Measurements from ENCODE around the gene OR6M1.

OR6M1 gene

DNA sequence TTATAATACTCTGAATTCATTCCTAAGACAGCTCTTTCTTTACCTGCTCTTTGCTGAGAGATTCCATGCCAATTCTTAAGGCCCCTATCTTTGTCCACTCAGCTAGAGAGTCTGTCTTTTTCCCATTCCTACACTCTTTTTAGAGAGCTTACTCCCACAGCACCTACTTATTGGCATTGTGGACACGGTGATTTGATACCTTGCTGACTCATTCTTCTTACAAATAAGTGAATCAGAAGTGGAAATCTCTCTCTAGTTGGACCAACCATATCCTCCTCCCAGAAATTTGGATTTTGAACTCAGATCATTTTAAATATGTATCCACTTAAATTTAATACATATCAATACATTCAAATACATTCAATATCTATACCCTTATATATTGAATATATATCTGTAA is 32.5 kb upstream of the OR6M1 start:
- no peak for TF ChIP-seq CTCF (IDR thresholded peaks at IDR 0.05; ENCODE audit: borderline replicate concordance, control extremely low read depth, extremely low read depth, insufficient read depth, missing control alignments)
- DNase-seq (ENCODE audit: low spot score): no peak
- in situ Hi-C loops (cut with MboI; ENCODE audit: low sequenced_read_pairs, unreplicated experiment): no loop called here

GRCh38 chr11:123838199-123838598 is 32.0 kb upstream of the OR6M1 start:
- no peak for TF ChIP-seq CTCF (IDR thresholded peaks at IDR 0.05; ENCODE audit: borderline replicate concordance, control extremely low read depth, extremely low read depth, insufficient read depth, missing control alignments)
- DNase-seq (ENCODE audit: low spot score): no peak
- in situ Hi-C loops (cut with MboI; ENCODE audit: low sequenced_read_pairs, unreplicated experiment): no loop called here

GRCh38 chr11:123833095-123833494 is 26.9 kb upstream of the OR6M1 start:
- TF ChIP-seq CTCF (IDR thresholded peaks at IDR 0.05; ENCODE audit: borderline replicate concordance, control extremely low read depth, extremely low read depth, insufficient read depth, missing control alignments): no peak
- no peak for DNase-seq (ENCODE audit: low spot score)
- in situ Hi-C loops (cut with MboI; ENCODE audit: low sequenced_read_pairs, unreplicated experiment): no loop called here

DNA sequence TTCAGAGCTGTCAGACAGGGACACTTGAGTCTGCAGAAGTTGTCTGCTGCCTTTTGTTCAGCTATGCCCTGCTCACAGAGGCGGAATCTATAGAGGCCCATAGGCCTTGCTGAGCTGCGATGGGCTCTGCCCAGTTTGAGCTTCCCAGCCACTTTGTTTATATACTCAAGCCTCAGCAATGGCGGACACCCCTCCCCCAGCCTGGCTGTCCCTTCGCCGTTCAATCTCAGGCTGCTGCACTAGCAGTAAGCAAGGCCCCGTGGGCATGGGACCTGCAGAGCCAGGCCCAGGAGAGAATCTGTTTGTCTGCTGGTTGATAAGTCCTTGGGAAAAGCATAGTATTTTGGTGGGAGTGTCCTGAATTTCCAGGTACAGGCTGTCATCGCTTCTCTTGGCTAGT is 23.6 kb upstream of the OR6M1 start:
- in situ Hi-C loops (cut with MboI; ENCODE audit: low sequenced_read_pairs, unreplicated experiment): no loop called here
- no peak for DNase-seq (ENCODE audit: low spot score)
- no peak for TF ChIP-seq CTCF (IDR thresholded peaks at IDR 0.05; ENCODE audit: borderline replicate concordance, control extremely low read depth, extremely low read depth, insufficient read depth, missing control alignments)

- in situ Hi-C loops (cut with MboI; ENCODE audit: low sequenced_read_pairs, unreplicated experiment): no loop called here
- DNase-seq (ENCODE audit: low spot score): no peak
- no peak for TF ChIP-seq CTCF (IDR thresholded peaks at IDR 0.05; ENCODE audit: borderline replicate concordance, control extremely low read depth, extremely low read depth, insufficient read depth, missing control alignments)
Measured at GRCh38 chr11:123822599-123822998, 16.4 kb upstream of the OR6M1 start.

- DNase-seq (ENCODE audit: low spot score): no peak
- in situ Hi-C loops (cut with MboI; ENCODE audit: low sequenced_read_pairs, unreplicated experiment): no loop called here
- TF ChIP-seq CTCF (IDR thresholded peaks at IDR 0.05; ENCODE audit: borderline replicate concordance, control extremely low read depth, extremely low read depth, insufficient read depth, missing control alignments): no peak
Measured at GRCh38 chr11:123822032-123822431, 15.9 kb upstream of the OR6M1 start.

DNA sequence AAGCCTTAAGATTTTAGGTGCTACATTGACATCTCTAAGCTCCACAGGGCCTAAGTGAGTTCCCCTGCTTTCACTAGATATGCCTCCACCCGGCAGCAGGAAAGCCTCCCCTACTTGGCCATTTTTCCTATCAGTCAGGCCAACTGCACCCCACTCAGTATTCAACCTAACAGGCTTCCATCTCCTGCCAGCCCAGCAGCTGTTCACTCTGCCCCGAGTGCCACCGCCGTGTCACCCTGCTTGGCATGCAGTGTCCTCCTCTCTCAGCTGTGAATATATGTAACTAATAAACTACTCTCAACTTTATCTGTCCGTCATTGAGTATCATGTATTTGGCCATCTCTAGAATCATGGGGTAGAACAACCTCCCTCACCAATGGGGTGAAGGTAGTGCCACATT is 9.0 kb upstream of the OR6M1 start:
- no peak for TF ChIP-seq CTCF (IDR thresholded peaks at IDR 0.05; ENCODE audit: borderline replicate concordance, control extremely low read depth, extremely low read depth, insufficient read depth, missing control alignments)

More for the DNA sequence above, 9.0 kb upstream of the OR6M1 start:
- in situ Hi-C loops (cut with MboI; ENCODE audit: low sequenced_read_pairs, unreplicated experiment): no loop called here
- no peak for DNase-seq (ENCODE audit: low spot score)

Data from GM13976 (cell line).